K562 (cell line): ENCODE data around the gene LOXL3. TPM values are rescaled to one million over a fixed set of nuclear protein-coding genes. Genes with fewer than 3 reads are reported as not detected.

Experiments
- CBX1 ChIP-seq: sonication (generic); IDR thresholded peaks from 2 replicates; pipeline ENCODE4 v1.6.1; 2016; ENCODE audit warnings: antibody characterized with exemption, low read depth, mild to moderate bottlenecking
- COPS2 ChIP-seq: fragments of 450-650 bp; conservative IDR thresholded peaks from 2 replicates; pipeline ENCODE4 v1.6.1; 2016; ENCODE audit warnings: mild to moderate bottlenecking, moderate library complexity
- DIDO1 ChIP-seq: fragments of 450-650 bp; IDR thresholded peaks from 2 replicates; pipeline ENCODE4 v1.6.1; 2016; ENCODE audit warnings: low read depth, missing biosample characterization, missing genetic modification characterization
- FOXM1 ChIP-seq, 2 experiments: fragments of 450-650 bp in 1 of 2; sonication (generic) in 1 of 2; formaldehyde crosslinking in 1 of 2; IDR thresholded peaks; 2 replicates each; pipeline versions ENCODE4 v1.6.1 to v1.9.0; 2017 to 2022; ENCODE audit warnings: low read depth in 2 of 2, mild to moderate bottlenecking in 2 of 2, missing genetic modification reagents in 1 of 2, moderate library complexity in 1 of 2
- GATAD2A ChIP-seq: fragments of 450-650 bp; IDR thresholded peaks from 2 replicates; pipeline ENCODE4 v1.6.1; 2017
- HCFC1 ChIP-seq: IDR thresholded peaks from 2 replicates; pipeline ENCODE4 v1.6.1; 2012; ENCODE audit warnings: low read depth, low read length, improper control_type of control experiment
- HIVEP1 ChIP-seq: fragments of 250-450 bp; sonication (Bioruptor Pico); IDR thresholded peaks from 2 replicates; pipeline ENCODE4 v1.4.0; 2020; ENCODE audit warnings: mild to moderate bottlenecking
- MBD1 ChIP-seq: fragments of 250-450 bp; sonication (Bioruptor Pico); IDR thresholded peaks from 2 replicates; pipeline ENCODE4 v1.8.0; 2022; ENCODE audit warnings: inconsistent platforms
- MLLT1 ChIP-seq, 2 experiments: fragments of 450-650 bp; IDR thresholded peaks; 2 replicates each; pipeline ENCODE4 v1.6.1; 2016
- NEUROD1 ChIP-seq: fragments of 150-350 bp; IDR thresholded peaks from 2 replicates; pipeline ENCODE4 v1.6.1; 2014; ENCODE audit warnings: borderline replicate concordance, low read length, low read depth; ENCODE audit not compliant: partially characterized antibody
- NR1H2 ChIP-seq: sonication (generic); formaldehyde crosslinking; IDR thresholded peaks from 2 replicates; pipeline ENCODE4 v1.4.0; 2020; ENCODE audit warnings: mild to moderate bottlenecking, missing genetic modification reagents
- NRF1 ChIP-seq, 2 experiments: fragments of 450-650 bp; IDR thresholded peaks in 1 of 2; conservative IDR thresholded peaks in 1 of 2; 2 replicates each; pipeline ENCODE4 v1.6.1; 2014; ENCODE audit warnings: mild to moderate bottlenecking in 2 of 2
- PREB ChIP-seq: sonication (generic); formaldehyde crosslinking; IDR thresholded peaks from 2 replicates; pipeline ENCODE4 v1.8.1; 2023; ENCODE audit warnings: mild to moderate bottlenecking, missing genetic modification reagents
- SMAD2 ChIP-seq: fragments of 150-350 bp; IDR thresholded peaks from 2 replicates; pipeline ENCODE4 v1.6.1; 2014; ENCODE audit warnings: low read depth, mild to moderate bottlenecking, low read length
- SMARCE1 ChIP-seq: fragments of 450-650 bp; IDR thresholded peaks from 2 replicates; pipeline ENCODE4 v1.7.1; 2016; ENCODE audit warnings: mild to moderate bottlenecking
- SUPT5H ChIP-seq: fragments of 450-650 bp; IDR thresholded peaks from 2 replicates; pipeline ENCODE4 v1.6.1; 2016
- TAF7 ChIP-seq: fragments of 450-650 bp; IDR thresholded peaks from 2 replicates; pipeline ENCODE4 v1.6.1; 2016; ENCODE audit warnings: missing genetic modification characterization, missing compliant biosample characterization
- ZBTB34 ChIP-seq: fragments of 250-450 bp; sonication (Bioruptor Pico); IDR thresholded peaks from 2 replicates; pipeline ENCODE4 v1.8.0; 2021; ENCODE audit warnings: mild to moderate bottlenecking, moderate library complexity
- ZFX ChIP-seq: sonication (generic); formaldehyde crosslinking; IDR thresholded peaks from 2 replicates; pipeline ENCODE4 v1.8.0; 2022; ENCODE audit warnings: mild to moderate bottlenecking, missing genetic modification reagents, moderate library complexity
- ZNF212 ChIP-seq: fragments of 450-650 bp; formaldehyde crosslinking; IDR thresholded peaks from 2 replicates; pipeline ENCODE4 v1.4.0; 2020; ENCODE audit warnings: mild to moderate bottlenecking
- ZNF644 ChIP-seq: fragments of 200-800 bp; sonication (Bioruptor generic); IDR thresholded peaks from 2 replicates; pipeline ENCODE4 v1.6.1; 2016; ENCODE audit warnings: low read depth, missing genetic modification characterization, missing compliant biosample characterization
- polyA plus RNA-seq, 8 experiments: library from polyadenylated mRNA; depleted of rRNA in 4 of 8; stranded (reverse) in 5 of 8; unstranded in 3 of 8; fragments of >200 nt; fragmentation: Nextera tagmentation in 2 of 8; fragmentation: Illumina TruSeq in 1 of 8; extraction: Ambion mirVana in 2 of 8; extraction: Trizol in 1 of 8; gene quantifications; 2 replicates each; pipeline versions ENCODE4 v1.2.1 to v1.2.3, GENCODE V29; 2011 to 2014; ENCODE audit warnings: inconsistent platforms in 1 of 8, missing spikeins in 1 of 8
- total RNA-seq, 7 experiments: library from RNA; depleted of rRNA in 6 of 7; stranded (reverse); fragments of >200 nt in 6 of 7; fragmentation: Illumina TruSeq in 2 of 7; extraction: Trizol in 2 of 7; gene quantifications; 2 replicates each; pipeline versions ENCODE4 v1.2.1 to v1.2.3, GENCODE V29; 2011 to 2021; ENCODE audit warnings: low replicate concordance in 1 of 7

LOXL3 gene
- total and polyA plus RNA-seq, 9 of the 15 experiments (the other 6 are each of a cell fraction or from before 2014, with no cell fraction given), result 0.22 to 0.99 (median 0.31) TPM

- TF ChIP-seq ZFX, result peak; percentile 80
- peak; percentile 60 for TF ChIP-seq SUPT5H
- TF ChIP-seq HIVEP1 (CRISPR knock-in tag), result no peak
- TF ChIP-seq ZBTB34 (CRISPR knock-in tag), result no peak
- TF ChIP-seq TAF7 (tag), result no peak
- no peak for TF ChIP-seq NR1H2 (CRISPR knock-in tag)
- 0 out of 4 replicates have a peak, but pooled peaks of 1 of the 2 experiments have one; percentile 37 for TF ChIP-seq MLLT1 (IDR thresholded peaks at IDR 0.05)
- no peak for TF ChIP-seq FOXM1 (IDR thresholded peaks at IDR 0.05; ENCODE audit: low read depth)
- no peak for TF ChIP-seq FOXM1 (CRISPR knock-in tag; IDR thresholded peaks at IDR 0.05; ENCODE audit: low read depth)
- TF ChIP-seq HCFC1, result no peak
- 0 out of 2 replicates have a peak, but pooled peaks have one; percentile 81 for TF ChIP-seq MBD1 (CRISPR knock-in tag)
- TF ChIP-seq ZNF212, result no peak
- TF ChIP-seq GATAD2A, result no peak
- TF ChIP-seq SMARCE1, result no peak
- no peak for TF ChIP-seq ZNF644 (tag)
- TF ChIP-seq SMAD2, result no peak
- peak; percentile 16 for TF ChIP-seq NEUROD1
- TF ChIP-seq COPS2, result no peak
- TF ChIP-seq PREB (CRISPR knock-in tag), result no peak
- TF ChIP-seq NRF1 (conservative IDR thresholded peaks at IDR 0.05 in 1 of 2, IDR thresholded peaks at IDR 0.05 in 1 of 2), result peak; percentile 83 to 85; a peak in 3 of 4 replicates
- TF ChIP-seq DIDO1 (tag), result no peak
- TF ChIP-seq CBX1, result peak; percentile 22; the same call in 1 of the 2 replicates
These were observed 4.6 kb downstream of the LOXL3 start (continued) for GRCh38 chr2:74548900-74549826.
